Measurements from ENCODE around the gene POC1A. TPM values are rescaled to one million over a fixed set of nuclear protein-coding genes. Genes with fewer than 3 reads are reported as not detected.

POC1A gene
- total RNA-seq, 1 experiment from 2014 or later: 27.1 TPM

DNA sequence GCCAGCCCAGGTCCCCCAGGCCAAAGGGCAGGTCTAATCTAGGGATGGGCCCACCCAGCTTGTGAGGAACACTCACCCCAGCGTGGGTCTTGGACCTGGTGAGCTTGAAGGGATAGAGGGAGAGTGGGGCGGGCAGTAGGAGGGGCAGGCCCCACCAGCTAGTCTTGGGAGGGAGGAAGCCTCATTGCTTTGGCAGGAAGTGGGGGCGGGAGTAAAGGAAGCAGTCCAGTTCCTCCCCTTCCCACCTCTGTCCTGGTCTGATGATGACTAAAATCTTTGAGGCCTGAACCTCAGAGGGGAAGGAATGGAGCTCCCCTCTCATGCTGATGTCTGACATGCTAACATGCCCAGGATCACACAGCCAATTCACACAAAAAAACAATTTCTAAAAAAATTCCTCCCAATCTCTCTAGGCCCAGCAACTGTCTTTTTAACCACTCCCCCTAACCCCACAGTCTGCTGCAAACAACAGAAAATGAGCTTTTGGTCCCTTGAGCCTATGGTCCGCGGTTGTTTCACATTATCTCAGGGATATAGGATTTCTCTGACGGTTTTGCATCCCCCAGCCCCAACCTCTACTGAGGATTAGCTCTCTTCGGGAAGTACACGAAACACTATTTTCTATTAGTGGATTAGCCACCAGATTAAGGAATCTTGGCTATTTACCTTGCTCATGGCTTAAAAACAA, 67.1 kb downstream of the POC1A start:
- H3K27me3 ChIP-seq: no peaks in the 10 kb centered on the region
- peaks cover 54% of the 10 kb centered on the region for H3K4me1 ChIP-seq
- H3K27ac ChIP-seq: peak overlapping the region; percentile 5; the same call in 1 of the 2 replicates
- peak in 1 of 2 experiments; percentile 56 for DNase-seq
- no peaks in the 10 kb centered on the region for H3K9me3 ChIP-seq (replicated peaks)
- H3K4me3 ChIP-seq: no peak overlapping the region
- H3K36me3 ChIP-seq: no peaks in the 10 kb centered on the region

DNA sequence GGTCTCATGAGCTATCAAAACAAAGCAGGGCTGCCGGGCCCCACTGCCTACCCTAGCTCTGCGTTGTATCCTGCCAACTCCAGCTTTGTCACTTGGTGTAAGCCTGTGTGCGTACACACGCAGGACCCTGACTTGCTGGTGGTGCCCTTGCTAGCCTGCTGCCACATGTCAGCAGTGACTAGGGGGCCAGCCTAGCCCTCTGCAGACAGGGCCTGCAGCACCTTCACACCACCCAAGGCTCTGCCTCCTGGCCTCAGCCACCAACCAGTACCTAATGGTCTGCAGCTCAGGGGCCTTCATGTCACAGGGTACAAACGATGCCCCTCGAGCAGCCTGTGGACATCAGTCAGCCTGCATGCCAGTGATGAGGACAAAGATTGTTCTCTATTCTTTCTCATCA, 67.8 kb downstream of the POC1A start:
- no peaks in the 10 kb centered on the region for H3K36me3 ChIP-seq
- H3K4me1 ChIP-seq: peaks cover 48% of the 10 kb centered on the region
- no peak overlapping the region for H3K27ac ChIP-seq
- H3K27me3 ChIP-seq: no peaks in the 10 kb centered on the region
- no peak for DNase-seq
- no peaks in the 10 kb centered on the region for H3K9me3 ChIP-seq (replicated peaks)
- no peak overlapping the region for H3K4me3 ChIP-seq

DNA sequence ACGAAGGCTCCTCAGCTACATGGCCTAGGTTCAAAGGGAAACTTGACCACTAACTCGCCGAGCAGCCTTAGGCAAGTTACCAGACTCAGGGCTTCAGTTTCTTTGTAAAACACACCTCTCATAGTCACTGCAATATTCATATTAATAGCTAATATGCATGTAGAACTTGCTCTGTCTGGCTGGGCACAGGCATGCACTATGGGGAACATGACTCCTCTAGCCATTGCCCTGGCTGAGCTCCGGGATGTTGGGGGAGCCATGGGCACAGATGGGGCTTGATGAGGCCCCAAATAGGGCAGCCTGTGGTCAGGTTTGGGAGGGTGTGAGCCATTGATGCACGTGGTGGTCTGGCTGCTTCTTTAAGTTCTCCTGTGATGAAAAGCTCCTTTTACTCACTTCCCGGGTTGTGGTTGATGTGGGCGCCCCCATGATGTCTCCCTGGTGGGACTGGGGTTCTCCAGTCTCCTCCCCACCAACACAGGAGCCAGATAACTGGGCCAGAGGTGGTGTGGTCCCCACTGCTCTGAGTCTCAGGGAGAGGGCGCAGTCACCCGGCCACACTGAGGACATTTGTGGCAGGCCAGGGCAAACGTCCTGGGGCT, 68.4 kb downstream of the POC1A start:
- H3K4me1 ChIP-seq: peaks cover 41% of the 10 kb centered on the region

DNA sequence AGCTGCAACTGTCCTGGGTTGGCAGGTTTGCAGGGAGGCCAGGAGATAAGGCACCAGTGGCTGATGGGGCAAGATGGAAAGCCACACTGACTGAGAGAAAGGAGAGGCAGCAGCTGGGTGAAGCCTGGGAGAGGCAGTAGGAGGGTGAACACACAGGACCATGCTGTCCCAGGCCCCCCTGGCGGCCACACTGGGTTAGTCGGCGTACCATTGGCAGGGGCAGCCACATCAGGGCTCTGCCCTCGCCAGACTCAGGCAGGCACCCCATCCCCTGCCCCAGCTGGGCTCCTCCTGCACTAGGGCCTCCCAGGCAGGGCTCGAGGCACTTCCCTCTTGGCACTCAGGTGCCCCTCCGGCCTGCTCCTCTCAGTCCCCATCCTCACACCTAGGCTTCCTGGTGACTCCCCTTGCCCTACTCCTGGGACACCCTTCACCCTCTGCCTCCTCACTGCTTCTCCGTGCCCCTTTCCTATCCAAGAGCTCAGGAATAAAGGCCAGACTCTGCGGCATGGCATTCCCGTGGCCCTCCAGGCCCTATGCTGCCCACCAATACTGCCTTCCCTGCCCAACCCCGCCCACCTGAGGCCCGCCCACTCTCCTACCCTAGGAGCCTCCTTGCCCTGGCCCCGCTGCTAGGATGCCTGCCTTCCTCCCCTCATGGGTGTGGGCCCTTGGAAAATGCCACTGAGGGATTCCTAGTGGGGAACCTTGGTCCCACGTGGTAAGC, 69.1 kb downstream of the POC1A start:
- DNase-seq: no peak
- peaks cover 34% of the 10 kb centered on the region for H3K4me1 ChIP-seq
- H3K9me3 ChIP-seq (replicated peaks): no peaks in the 10 kb centered on the region
- no peaks in the 10 kb centered on the region for H3K27me3 ChIP-seq
- no peaks in the 10 kb centered on the region for H3K36me3 ChIP-seq
- no peak overlapping the region for H3K27ac ChIP-seq
- H3K4me3 ChIP-seq: no peak overlapping the region

More for the DNA sequence above, 68.4 kb downstream of the POC1A start:
- DNase-seq: no peak
- no peaks in the 10 kb centered on the region for H3K36me3 ChIP-seq
- H3K27me3 ChIP-seq: no peaks in the 10 kb centered on the region
- no peak overlapping the region for H3K4me3 ChIP-seq
- no peaks in the 10 kb centered on the region for H3K9me3 ChIP-seq (replicated peaks)
- no peak overlapping the region for H3K27ac ChIP-seq

DNA sequence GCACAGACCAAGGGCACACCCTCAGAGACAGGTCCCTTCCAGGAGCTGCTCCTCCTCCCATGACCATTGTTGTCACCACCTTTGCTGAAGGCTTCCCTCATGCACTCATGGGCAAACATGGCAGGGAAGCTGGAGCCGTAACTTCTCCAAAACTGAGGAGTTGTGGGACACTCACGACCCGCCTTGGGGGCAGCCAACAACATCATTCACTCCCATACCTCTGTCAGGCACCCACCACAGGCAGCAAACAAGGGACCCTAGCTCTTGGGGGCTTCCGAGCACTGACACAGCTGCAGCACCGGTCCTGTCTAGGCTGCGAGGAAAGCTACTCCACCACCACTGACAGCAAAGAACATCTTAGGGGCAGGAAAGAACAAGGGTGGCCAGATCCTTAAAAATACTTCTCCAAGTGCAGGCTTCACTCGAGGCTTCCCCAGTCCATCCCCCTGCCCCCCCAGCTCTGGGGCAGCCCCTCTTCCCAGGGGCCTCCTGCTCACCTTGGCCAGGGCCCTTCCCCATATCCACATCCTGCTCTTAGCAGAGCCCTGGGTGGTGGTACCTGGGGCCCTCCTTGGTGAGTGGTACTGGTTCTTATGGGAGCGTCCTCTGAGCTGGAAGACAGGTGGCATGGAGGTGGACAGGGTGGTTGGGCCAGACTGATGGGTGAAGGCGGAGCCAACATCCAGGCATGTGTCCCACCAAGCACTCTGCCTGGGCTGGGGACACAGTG, 69.8 kb downstream of the POC1A start:
- DNase-seq: no peak
- no peaks in the 10 kb centered on the region for H3K36me3 ChIP-seq
- no peak overlapping the region for H3K4me3 ChIP-seq
- no peaks in the 10 kb centered on the region for H3K9me3 ChIP-seq (replicated peaks)
- H3K27me3 ChIP-seq: no peaks in the 10 kb centered on the region
- no peak overlapping the region for H3K27ac ChIP-seq
- peaks cover 27% of the 10 kb centered on the region for H3K4me1 ChIP-seq

DNA sequence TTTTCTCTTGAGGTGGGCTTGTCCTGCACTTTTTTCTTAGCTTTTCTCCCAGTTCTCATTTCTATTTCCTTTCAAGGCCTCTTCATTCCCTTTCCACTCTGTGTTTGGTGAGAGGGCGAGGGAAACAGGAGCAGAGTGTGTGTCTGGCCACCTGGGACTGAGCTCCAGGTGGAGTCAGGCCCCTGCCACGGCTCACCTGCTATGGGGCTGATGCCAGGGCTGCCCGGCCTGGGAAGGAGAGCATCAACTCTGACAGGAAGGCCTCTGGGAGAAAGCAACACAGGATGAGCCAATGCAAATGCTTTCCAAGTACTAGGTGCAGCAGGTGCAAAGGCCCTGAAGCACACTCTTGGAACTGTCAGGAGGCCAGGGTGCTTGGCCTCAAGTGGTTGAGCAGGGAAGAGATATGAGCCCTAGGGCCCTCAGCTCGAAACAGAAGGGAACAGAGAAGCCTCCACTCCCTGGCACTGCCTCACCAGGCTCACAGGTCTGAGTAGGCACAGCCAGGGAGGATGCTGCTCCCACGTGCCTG, 70.6 kb downstream of the POC1A start:
- H3K27me3 ChIP-seq: no peaks in the 10 kb centered on the region
- no peak overlapping the region for H3K27ac ChIP-seq
- no peaks in the 10 kb centered on the region for H3K9me3 ChIP-seq (replicated peaks)
- H3K4me3 ChIP-seq: no peak overlapping the region
- H3K36me3 ChIP-seq: no peaks in the 10 kb centered on the region
- no peak for DNase-seq
- H3K4me1 ChIP-seq: peaks cover 19% of the 10 kb centered on the region

DNA sequence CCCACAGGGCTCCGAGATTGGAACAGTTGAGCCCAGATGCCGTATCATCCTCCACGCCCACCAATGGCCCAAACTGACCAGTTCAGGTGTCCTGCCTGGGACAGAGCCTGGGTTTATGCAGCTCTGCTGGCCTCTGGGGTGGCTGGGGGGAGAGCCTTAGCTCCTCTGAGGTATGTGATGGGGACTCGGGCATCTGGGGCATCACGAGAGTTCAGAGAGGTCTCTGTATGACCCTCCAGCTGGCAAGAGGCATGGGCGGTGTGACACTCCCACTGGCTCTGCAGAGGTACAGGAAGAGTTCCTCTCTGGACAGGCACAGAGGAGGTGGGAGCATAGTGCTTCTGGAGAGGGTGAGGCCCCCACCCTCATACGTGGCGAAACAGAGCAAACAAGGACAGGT, 71.3 kb downstream of the POC1A start:
- Histone ChIP-seq H3K27ac (no peak overlapping the region), H3K9me3 (replicated peaks) (no peaks in the 10 kb centered on the region), H3K4me1 (peaks cover 13% of the 10 kb centered on the region), H3K36me3 (no peaks in the 10 kb centered on the region), H3K27me3 (no peaks in the 10 kb centered on the region), H3K4me3 (no peak overlapping the region)
- DNase-seq: no peak

DNA sequence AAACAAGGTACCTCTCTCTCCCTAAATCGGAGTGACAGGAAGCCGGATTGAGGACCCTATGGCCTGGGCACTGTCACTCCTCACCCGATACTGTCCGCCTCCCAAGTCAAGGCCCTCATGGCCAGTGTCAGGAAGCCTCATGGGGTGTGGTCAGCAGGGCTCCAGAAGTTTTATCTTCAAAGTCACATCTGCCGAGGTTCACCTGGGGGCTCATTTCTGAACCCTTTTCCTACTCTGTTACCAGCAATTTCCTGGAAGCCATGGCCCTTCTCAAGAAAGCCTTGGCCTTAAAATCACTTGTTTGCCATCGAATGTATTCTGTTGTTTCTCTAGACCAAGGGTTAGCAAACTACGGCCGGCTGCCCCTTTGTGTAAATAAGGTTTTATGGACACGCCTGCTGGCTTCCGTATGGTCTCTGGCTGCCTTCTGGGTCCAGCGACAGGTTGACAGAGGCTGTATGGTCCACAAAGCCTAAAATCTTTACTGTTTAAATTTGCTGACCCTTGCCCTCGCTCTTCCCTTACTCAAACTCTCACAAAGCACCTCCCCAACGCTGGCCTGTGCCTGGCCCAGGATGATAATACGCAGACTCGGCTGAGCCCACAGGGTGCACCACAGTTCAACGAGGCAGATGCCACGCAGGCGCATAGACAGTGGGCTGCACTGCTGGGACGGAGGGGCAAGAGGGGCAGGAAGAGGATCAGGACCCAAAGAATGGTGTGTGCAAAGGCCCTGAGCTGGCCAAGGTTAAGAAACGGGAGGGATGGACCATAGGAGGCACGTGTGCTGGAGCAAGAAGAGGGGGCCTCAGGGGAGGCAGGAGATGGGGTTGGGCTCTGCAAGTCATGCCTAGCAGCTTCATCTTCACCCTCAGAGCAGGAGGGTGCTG, 73.1 kb downstream of the POC1A start:
- Histone ChIP-seq H3K9me3 (replicated peaks) (no peaks in the 10 kb centered on the region), H3K4me1 (no peaks in the 10 kb centered on the region), H3K27ac (no peak overlapping the region), H3K36me3 (no peaks in the 10 kb centered on the region), H3K27me3 (no peaks in the 10 kb centered on the region), H3K4me3 (no peak overlapping the region)
- DNase-seq: no peak

DNA sequence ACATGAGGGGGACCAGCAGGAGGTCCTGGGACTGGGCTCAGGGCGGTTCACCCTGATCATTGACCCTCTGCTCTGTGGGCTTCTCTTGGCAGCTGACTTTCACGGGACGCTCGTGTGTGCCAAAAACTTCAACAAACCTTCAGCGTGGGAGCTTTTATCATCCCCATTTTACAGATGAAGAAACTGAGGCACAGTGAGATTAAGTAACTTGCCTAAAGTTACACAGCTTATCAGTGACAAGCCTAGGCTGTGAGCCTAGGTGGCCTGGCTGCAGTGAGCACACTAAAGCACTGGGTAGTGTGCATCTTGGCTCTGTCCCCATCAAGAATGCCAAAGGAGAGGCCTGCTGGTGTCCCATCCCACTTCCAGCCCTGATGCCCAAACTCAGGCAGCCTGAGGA, 74.3 kb downstream of the POC1A start:
- no peak overlapping the region for H3K4me3 ChIP-seq
- no peaks in the 10 kb centered on the region for H3K36me3 ChIP-seq
- H3K27me3 ChIP-seq: no peaks in the 10 kb centered on the region
- no peaks in the 10 kb centered on the region for H3K9me3 ChIP-seq (replicated peaks)
- no peak for DNase-seq
- no peak overlapping the region for H3K27ac ChIP-seq
- no peaks in the 10 kb centered on the region for H3K4me1 ChIP-seq

DNA sequence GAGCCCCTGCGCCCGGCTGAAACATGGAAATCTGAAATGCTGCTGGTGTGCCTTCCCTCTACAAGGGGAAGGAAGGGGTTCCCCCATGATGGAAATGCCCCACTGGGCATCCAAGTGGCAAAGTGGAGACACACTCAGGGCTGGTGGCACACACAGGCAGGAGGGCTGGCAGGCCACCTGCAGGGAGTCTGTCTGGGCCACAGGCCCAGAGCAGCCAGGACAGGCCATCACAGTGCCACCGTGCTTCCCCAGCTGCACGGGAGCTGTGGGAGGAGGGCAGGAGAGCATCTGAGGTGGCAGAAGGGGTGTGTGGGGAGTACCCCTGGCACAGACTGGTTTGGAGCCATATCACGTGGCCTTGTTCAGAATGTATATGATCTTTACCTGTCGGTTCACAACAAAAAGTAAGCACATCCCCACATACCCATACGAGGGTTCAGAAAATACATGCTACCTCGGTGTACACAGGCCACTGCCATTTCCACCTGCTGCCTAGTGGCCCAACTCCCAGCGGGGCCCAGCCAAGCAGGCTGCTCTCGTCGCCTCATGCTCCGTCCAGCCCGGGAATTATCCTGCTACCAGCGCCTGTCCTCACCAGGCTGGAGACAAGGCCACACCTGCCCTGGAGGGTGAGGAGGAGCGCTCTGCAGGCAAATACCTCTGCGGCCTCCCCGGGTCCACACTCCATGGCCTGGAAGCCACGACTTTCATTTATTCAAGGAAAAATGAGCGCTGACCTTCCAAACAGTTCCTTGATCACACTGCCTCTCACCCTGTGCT, 75.3 kb downstream of the POC1A start:
- H3K27me3 ChIP-seq: no peaks in the 10 kb centered on the region
- H3K9me3 ChIP-seq (replicated peaks): no peaks in the 10 kb centered on the region
- no peak for DNase-seq
- no peak overlapping the region for H3K27ac ChIP-seq
- no peak overlapping the region for H3K4me3 ChIP-seq
- peaks cover 5% of the 10 kb centered on the region; the same call in 1 of the 2 replicates for H3K36me3 ChIP-seq
- H3K4me1 ChIP-seq: no peaks in the 10 kb centered on the region

DNA sequence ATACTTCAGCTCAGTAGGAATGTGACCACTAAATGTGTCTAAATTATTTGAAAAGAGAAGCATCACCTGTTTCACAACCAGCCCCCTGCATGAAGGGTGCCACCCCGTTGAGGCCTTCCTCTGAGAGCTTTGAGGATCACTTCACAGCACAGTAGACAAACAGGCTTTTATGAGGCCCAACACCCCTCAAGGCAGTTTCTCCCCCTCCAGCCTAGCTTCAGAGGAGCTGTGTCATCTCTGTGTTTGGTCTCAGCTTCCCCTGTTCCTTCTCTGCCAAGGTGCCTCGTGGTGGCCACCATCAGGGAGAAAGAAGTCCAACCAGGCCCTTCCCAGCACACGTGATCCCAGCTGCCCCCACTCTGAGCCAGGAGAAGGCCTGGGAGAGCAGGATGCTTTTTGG, 76.3 kb downstream of the POC1A start:
- no peaks in the 10 kb centered on the region for H3K27me3 ChIP-seq
- peaks cover 5% of the 10 kb centered on the region; the same call in 1 of the 2 replicates for H3K36me3 ChIP-seq
- no peak overlapping the region for H3K27ac ChIP-seq
- H3K9me3 ChIP-seq (replicated peaks): no peaks in the 10 kb centered on the region
- no peaks in the 10 kb centered on the region for H3K4me1 ChIP-seq
- DNase-seq: no peak
- H3K4me3 ChIP-seq: no peak overlapping the region

DNA sequence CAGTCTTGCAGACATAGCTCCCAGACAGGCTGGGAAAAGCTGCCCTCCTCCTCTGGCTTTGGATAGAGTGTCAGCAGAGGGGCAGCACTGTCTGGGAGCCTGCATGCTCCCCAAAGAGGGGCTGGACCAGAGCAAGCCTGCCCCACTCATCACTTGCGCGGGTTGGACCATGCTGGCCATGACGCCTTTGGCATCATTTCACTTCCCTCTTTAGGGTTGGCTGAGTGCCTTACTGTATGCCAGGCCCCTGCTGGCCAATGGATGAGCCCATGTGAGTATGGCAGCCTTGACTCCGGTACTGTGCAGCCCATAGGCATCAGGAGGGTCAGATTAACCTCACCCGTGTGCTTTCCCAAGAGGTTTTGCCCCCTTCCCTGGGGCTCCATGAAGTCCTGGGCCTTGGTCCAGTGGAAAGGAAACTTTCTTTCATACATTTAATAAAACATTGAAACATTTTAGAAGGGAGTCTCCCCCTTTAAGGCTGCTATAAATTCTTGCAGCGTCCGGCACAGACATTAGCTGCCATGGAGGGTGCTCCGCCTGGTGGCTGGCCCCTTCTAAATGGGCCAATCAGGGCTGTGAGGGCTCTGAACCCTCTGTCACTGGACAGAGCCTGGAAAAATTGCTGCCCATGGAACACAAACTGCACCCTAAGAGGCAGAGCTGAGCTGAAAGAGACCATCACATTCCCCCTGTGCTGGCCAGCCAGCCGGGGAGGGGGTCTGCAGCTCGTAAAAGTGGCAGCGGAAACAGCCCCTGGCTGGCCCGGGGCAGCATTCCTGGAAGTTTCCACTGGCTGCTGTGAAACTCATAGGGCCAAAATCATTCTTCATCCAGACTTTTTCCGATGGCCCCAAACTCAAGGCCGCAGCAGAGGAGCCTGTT, 77.1 kb downstream of the POC1A start:
- peaks cover 5% of the 10 kb centered on the region; the same call in 1 of the 2 replicates for H3K36me3 ChIP-seq
- no peak overlapping the region for H3K27ac ChIP-seq

More for the DNA sequence above, 77.1 kb downstream of the POC1A start:
- no peak overlapping the region for H3K4me3 ChIP-seq
- no peaks in the 10 kb centered on the region for H3K4me1 ChIP-seq
- H3K9me3 ChIP-seq (replicated peaks): no peaks in the 10 kb centered on the region
- H3K27me3 ChIP-seq: no peaks in the 10 kb centered on the region
- no peak for DNase-seq

Data from SJCRH30 (cell line).